GM20000 (cell line): ENCODE results near the gene CEP170B.
"Not testable (repeated sequence)": the region's sequence is repeated elsewhere in the genome, so short reads cannot be mapped to it uniquely, and the experiment has no call there.

Experiments used
- DNase-seq: peaks from one replicate; pipeline ENCODE4 v3.0.0; 2012; ENCODE audit warnings: low spot score
- CTCF ChIP-seq: IDR thresholded peaks from 2 replicates; pipeline ENCODE4 v1.5.1; 2012; ENCODE audit warnings: mild to moderate bottlenecking, control low read depth; ENCODE audit errors: extremely low read depth, missing control alignments

Gene CEP170B

GRCh38 chr14:104845033-104845666 is 19.9 kb upstream of the CEP170B start:
- DNase-seq, result no peak
- TF ChIP-seq CTCF, result no peak

- DNase-seq, result no peak
Observed at GRCh38 chr14:104845834-104846441, 19.1 kb upstream of the CEP170B start.

GRCh38 chr14:104852280-104852663 is 12.8 kb upstream of the CEP170B start:
- no peak for TF ChIP-seq CTCF
- no peak for DNase-seq

More at GRCh38 chr14:104845834-104846441, 19.1 kb upstream of the CEP170B start:
- no peak for TF ChIP-seq CTCF

GRCh38 chr14:104855532-104856090 is 9.5 kb upstream of the CEP170B start:
- no peak for DNase-seq
- TF ChIP-seq CTCF, result no peak

- DNase-seq, result no peak
- no peak for TF ChIP-seq CTCF
Observed at GRCh38 chr14:104856157-104856868, 8.8 kb upstream of the CEP170B start.

GRCh38 chr14:104856869-104857860 is 7.9 kb upstream of the CEP170B start:
- no peak for DNase-seq

GRCh38 chr14:104857931-104858330 is 7.1 kb upstream of the CEP170B start:
- not testable (repeated sequence) for DNase-seq

More at GRCh38 chr14:104856869-104857860, 7.9 kb upstream of the CEP170B start:
- TF ChIP-seq CTCF, result no peak
